HG02610 (cell line): ENCODE data around the gene ST6GAL1.

ENCODE experiments used
- ATAC-seq: cut with Tn5 transposase; IDR thresholded peaks from one replicate; pipeline ENCODE4 v1.9.1; 2021; ENCODE audit warnings: mild to moderate bottlenecking, moderate library complexity; ENCODE audit not compliant: unreplicated experiment

The ST6GAL1 gene

DNA sequence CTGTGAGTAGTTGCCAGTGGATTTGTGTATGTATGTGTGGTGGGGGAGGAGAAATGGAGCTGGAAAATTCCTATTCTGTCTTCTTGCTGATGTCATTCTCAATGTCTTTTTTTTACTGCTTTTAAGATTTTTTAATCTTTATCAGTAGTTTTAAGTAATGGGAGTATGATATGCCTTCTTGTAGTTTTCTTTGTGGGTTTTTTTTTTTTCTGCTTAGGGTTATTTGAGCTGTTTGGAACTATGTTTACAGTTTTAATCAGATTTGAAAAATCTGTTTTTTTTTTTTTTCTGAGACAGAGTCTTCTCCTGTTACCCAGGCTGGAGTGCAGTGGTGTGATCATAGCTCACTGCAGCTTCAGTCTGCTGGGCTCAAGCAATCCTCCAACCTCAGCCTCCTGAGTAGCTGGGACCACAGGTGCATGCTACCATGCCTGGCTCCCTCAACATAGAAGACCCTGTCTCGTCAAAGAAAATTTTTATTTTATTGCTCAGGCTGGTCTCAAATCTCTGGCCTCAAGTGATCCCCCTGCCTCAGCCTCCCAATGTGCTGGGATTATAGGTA lies 171.8 kb downstream of the ST6GAL1 start:
- ATAC-seq = no peak

DNA sequence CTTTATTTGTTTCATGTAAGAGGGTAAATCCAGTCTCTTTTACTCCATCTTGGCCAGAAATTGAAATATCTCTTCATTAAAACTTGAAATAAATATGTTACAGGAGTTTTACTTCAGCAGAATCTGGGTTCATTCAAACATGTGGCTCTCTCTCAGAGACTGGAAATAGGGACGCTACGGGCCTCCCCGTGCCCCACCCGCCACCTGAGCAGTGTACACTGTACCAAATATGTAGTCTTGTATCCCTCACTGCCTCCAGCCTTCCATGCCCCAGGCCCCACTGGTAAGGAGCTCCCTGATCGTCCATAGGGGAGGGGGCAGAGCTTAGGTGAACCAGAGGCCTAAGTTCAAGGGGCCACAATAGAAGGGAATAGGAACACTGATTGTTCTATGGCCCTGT lies 172.9 kb downstream of the ST6GAL1 start:
- ATAC-seq = no peak

DNA sequence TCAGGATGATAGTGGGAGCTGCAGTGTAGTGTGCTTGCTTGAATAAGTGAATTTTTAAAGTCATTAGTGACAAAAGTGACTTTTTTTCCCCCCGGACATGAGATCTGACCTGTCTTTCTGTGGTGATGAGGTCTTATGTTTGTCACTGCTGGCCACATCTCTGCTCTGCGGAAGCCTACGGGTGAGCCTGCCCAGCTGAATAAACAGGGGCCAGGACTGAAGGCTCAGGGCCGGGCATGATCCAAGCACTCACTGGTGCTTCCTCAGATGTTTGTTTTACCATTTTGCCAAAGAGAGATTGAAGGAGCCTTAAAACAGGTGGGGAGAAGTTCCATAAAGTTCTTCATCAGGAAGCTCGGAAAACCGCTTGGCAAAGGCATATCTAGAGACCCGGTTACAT lies 174.0 kb downstream of the ST6GAL1 start:
- no peak for ATAC-seq

DNA sequence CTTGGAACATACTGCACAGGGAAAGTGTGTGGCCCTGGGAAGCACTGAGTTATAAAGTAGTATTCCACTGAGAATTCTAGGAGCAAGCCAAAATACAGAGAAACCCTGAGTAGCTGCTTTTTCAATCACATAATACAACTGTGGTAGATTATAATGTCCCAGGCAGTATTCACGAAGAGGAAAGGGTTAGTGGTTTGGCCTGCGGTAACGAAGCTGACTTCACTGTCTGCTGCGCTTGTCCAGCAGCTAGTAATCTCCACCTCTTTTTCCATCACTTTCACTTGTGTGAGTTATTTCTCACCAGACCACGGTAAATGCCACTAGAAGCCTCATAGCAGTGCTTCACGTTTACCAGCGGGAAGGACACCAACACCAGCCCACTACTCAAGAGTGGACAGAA lies 174.6 kb downstream of the ST6GAL1 start:
- no peak for ATAC-seq

DNA sequence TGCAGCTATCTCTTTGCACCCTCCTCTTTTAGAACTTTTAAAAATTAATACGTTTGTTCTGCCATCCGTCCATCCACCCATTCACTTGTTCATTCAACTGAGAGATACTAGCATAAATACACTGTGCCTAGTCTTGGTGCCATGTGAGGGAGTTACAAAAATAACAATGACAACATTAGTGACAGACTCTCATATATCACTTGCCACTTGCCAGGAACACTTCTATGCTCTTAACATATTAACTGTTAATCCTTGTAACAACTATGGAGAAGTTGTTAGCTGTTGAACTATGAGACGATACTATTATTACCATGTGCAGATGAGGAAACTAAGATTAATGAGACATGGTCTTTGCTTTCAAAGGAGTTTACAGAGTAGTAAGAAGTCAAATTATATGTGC lies 175.4 kb downstream of the ST6GAL1 start:
- no peak for ATAC-seq

DNA sequence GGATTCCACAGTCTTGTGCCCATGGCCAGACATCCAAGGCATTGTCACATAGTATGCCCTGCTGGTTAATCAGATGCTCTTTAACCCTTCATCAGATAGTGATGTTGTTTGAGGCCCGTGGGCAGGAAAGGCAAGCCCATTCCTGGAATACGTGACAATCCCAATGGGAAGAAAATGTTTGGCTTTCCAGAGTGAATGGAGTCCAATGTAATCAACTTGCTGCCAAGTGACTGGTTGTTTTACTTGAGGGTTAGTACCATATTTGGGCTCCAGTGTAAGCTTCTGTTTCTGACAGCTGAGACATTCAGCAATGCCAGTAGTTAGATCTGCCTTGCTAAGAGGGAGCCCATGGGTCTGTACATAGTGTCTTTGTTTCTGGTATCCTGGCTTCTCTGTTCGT lies 177.7 kb downstream of the ST6GAL1 start:
- no peak for ATAC-seq

DNA sequence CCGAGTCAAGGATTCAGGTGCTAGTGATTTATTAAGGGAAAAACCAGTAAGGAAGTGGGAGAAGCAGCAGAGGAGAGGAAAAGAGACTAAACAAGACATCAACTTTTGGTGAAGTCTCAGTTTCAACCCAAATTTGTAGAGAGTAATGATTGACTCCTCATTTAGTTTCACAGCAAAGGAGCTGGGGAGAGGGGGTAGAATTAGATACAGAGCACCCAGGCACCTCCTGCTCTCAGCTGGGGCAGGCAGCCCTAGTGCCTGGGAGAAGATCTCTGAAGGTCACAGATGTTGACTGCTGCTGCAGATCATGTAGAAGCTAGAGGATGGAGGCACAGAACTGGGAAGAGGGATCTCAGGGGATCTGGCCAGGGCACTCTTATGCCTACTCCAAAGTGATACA lies 179.8 kb downstream of the ST6GAL1 start:
- no peak for ATAC-seq

DNA sequence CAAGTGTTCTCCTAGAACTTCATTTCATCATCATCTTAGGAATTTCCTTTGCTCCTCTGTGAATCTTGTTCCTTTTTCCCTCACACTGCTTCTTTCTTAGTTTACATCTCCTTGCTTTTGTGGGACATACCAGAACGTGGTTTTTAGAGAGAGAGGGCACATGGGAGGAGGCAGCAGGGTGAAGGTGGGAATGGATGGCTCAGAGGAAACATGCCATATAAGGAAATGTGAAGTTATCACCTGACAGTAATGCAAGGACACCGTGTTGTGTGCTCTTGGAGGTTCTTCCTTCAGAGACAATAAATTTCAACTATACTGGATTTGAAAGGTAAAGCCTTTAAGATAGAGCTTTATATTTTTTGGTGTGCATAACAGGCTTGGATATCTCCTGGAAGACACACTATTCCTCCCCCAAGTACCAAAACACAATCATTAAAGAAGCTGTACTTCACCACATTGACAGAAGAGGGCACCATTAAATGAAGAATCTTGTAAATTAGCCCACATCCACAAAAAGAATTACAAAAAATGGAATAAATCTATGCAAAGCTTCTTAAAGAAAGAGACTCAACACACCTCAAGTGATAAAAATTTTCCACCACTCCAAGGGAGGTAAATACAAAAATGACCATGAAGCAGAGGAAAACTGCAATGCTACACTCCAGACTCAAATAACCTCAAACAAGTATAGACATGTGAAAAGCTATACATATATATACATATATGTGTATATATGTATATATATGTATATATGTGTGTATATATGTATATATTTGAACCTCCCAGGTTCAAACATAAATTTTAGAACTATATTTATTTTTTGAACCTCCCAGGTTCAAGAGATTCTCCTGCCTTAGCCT lies 182.8 kb downstream of the ST6GAL1 start:
- no peak for ATAC-seq

DNA sequence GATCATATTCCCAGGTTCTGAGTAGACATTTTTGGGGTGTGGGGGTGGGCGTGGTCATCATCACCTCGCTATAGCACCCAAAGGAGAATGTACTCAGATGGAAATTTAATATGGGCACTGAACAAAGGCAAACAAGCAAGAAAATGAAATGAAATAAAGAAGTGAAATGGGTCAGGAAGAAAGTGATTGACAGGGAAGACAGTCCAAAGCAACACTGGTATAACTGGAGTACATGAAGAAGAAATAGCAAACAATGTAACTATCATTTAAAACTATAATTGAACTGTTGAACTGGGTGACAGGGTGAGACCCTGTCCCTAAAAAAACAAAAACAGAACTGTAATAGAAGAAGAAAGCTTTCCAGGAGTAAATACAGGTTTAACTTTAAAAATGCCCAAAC lies 184.2 kb downstream of the ST6GAL1 start:
- ATAC-seq = no peak

DNA sequence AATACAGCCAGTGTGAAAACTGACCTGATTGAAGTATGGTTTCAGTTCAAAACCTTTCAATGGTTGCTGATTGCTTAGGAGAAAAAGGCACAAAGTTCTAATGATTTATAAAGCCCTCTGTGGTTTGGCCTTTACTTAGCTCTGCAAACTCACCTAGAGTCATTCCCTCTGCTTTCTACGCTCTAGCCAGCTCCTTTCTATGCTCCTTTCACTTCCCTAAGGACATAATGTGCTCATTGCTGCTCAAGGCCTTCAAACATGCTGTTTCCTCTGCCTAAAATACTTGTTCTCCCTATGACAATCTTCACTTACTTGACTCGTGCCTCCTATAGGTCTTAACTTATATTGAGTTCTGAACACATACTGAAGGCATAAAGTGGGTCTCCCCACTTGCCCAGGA lies 190.0 kb downstream of the ST6GAL1 start:
- ATAC-seq = no peak

DNA sequence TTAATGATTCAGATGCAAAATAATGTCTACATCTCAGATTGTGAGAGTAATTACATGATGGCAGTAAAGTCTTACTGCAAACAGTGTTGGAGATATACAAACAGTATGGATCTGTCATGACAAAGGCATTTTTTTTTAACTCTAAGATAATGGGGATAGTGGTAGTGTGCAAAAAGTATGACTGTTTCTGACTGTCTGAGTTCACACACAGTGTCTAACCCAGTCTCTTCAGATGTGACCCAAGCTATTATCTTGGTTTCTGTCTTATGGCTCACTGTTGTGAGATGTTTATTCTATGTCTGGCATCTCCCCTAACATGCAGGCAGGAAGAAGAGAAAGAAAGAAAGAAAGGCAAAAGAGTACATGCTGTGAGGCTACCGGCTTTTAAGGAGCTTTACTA lies 191.9 kb downstream of the ST6GAL1 start:
- no peak for ATAC-seq

DNA sequence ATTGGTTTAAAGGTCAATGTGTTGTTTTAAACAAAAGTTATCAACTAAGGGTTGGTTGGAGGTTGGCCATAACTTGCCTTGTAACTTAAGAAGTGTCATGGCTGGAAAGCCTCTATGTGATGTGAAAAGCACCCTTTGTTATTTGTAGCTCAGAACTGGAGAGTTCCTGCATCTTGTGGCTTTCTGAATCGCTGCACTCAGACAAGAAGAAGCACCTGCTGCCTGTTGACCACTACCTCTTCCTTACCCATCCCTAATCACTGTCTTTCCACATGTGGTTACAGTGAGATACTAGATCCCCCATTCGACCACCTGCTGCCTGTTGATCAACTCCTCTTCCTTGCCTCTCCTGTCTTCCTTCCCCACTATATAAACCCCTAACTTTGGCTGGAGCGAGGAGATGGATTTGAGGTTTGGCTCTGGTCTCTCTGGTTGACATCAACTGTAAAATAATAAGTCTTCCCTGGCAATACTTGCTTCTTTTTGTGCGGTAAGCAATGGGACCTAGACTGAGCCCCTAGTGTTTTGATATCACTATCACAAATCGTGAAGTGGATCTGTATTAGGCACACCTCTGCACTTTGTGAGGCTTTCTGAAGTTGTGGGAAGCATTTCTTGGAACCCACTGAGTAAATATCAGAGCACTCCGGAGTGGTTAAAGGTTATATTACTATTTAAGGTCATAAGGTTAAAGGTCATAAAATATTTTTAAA lies 195.1 kb downstream of the ST6GAL1 start:
- peak; percentile 81 for ATAC-seq
